HepG2 (cell line): ENCODE results near the gene STK11. TPM values are rescaled to one million over a fixed set of nuclear protein-coding genes. Genes with fewer than 3 reads are reported as not detected.

Experiments
- AKNA ChIP-seq: sonication (generic); formaldehyde crosslinking; IDR thresholded peaks from 2 replicates; pipeline ENCODE4 v1.4.0; 2020; ENCODE audit warnings: missing genetic modification reagents, borderline replicate concordance
- ATAD3A ChIP-seq: sonication (generic); formaldehyde crosslinking; IDR thresholded peaks from 2 replicates; pipeline ENCODE4 v1.4.0; 2020; ENCODE audit warnings: missing genetic modification reagents
- ATF7-NPFF ChIP-seq: sonication (generic); formaldehyde crosslinking; IDR thresholded peaks from 2 replicates; pipeline ENCODE4 v1.8.1; 2023; ENCODE audit warnings: mild to moderate bottlenecking, low read depth, missing genetic modification reagents, moderate library complexity
- ELF3 ChIP-seq: IDR thresholded peaks from 2 replicates; pipeline ENCODE4 v1.6.1; 2016; ENCODE audit warnings: missing genetic modification reagents, missing compliant biosample characterization
- HMGXB3 ChIP-seq: sonication (generic); formaldehyde crosslinking; IDR thresholded peaks from 2 replicates; pipeline ENCODE4 v1.4.0; 2020; ENCODE audit warnings: missing genetic modification reagents, borderline replicate concordance
- IRF2 ChIP-seq: IDR thresholded peaks from 2 replicates; pipeline ENCODE4 v1.6.1; 2018; ENCODE audit warnings: missing genetic modification reagents, missing compliant biosample characterization
- LBX2 ChIP-seq: sonication (generic); formaldehyde crosslinking; IDR thresholded peaks from 2 replicates; pipeline ENCODE4 v1.5.0; 2020; ENCODE audit warnings: missing genetic modification reagents, mild to moderate bottlenecking, borderline replicate concordance
- MYPOP ChIP-seq: sonication (generic); formaldehyde crosslinking; IDR thresholded peaks from 2 replicates; pipeline ENCODE4 v1.8.1; 2023; ENCODE audit warnings: mild to moderate bottlenecking, moderate library complexity, missing genetic modification reagents
- PTBP1 ChIP-seq: fragments of 200-400 bp; formaldehyde crosslinking; IDR thresholded peaks from 2 replicates; pipeline ENCODE4 v1.6.1; 2018; ENCODE audit warnings: low read length, low read depth; ENCODE audit not compliant: poor library complexity, severe bottlenecking
- TBX3 ChIP-seq: fragments of 450-650 bp; IDR thresholded peaks from 2 replicates; pipeline ENCODE4 v1.6.1; 2017; ENCODE audit warnings: antibody characterized with exemption, mild to moderate bottlenecking, inconsistent platforms, borderline replicate concordance
- TEAD3 ChIP-seq: optimal IDR thresholded peaks from 2 replicates; pipeline ENCODE3; 2016; ENCODE audit warnings: borderline replicate concordance
- XRCC5 ChIP-seq: fragments of 200-400 bp; formaldehyde crosslinking; optimal IDR thresholded peaks from 2 replicates; pipeline ENCODE3; 2017; ENCODE audit warnings: mild to moderate bottlenecking, low read length
- ZNF20 ChIP-seq: sonication (generic); formaldehyde crosslinking; IDR thresholded peaks from 2 replicates; pipeline ENCODE4 v1.4.0; 2020; ENCODE audit warnings: mild to moderate bottlenecking, moderate library complexity, missing genetic modification reagents
- ZNF510 ChIP-seq: sonication (generic); formaldehyde crosslinking; IDR thresholded peaks from 2 replicates; pipeline ENCODE4 v1.4.0; 2020; ENCODE audit warnings: low read depth, mild to moderate bottlenecking, missing genetic modification reagents
- ZNF615 ChIP-seq: sonication (generic); formaldehyde crosslinking; IDR thresholded peaks from 2 replicates; pipeline ENCODE4 v1.5.0; 2020; ENCODE audit warnings: mild to moderate bottlenecking, missing genetic modification reagents, borderline replicate concordance
- ZNF616 ChIP-seq: sonication (generic); formaldehyde crosslinking; IDR thresholded peaks from 2 replicates; pipeline ENCODE4 v1.5.0; 2020; ENCODE audit warnings: low read depth, mild to moderate bottlenecking, missing genetic modification reagents
- ZNF839 ChIP-seq: sonication (generic); formaldehyde crosslinking; IDR thresholded peaks from 2 replicates; pipeline ENCODE4 v1.4.0; 2020; ENCODE audit warnings: missing genetic modification reagents, mild to moderate bottlenecking, borderline replicate concordance
- ZSCAN12 ChIP-seq: sonication (generic); formaldehyde crosslinking; IDR thresholded peaks from 2 replicates; pipeline ENCODE4 v1.9.0; 2021; ENCODE audit warnings: mild to moderate bottlenecking, missing genetic modification reagents
- polyA plus RNA-seq, 8 experiments: library from polyadenylated mRNA; depleted of rRNA in 3 of 8; stranded (reverse) in 7 of 8; unstranded in 1 of 8; fragments of >200 nt; fragmentation: Illumina TruSeq in 4 of 8; extraction: Trizol in 4 of 8; gene quantifications; 2 replicates each; pipeline versions ENCODE4 v1.2.1 to v1.2.3, GENCODE V29; 2011 to 2016; ENCODE audit warnings: low read depth in 4 of 8, missing spikeins in 1 of 8, mixed read lengths in 1 of 8; ENCODE audit not compliant: insufficient read depth in 1 of 8
- total RNA-seq, 5 experiments: library from RNA; depleted of rRNA; stranded (reverse); fragments of >200 nt; fragmentation: Illumina TruSeq; extraction: Trizol; gene quantifications; 2 replicates each; pipeline ENCODE4 v1.2.3, GENCODE V29; 2016; ENCODE audit warnings: low read depth in 1 of 5

STK11 gene
- total and polyA plus RNA-seq, 2 of the 13 experiments (the other 11 are each of a cell fraction or from before 2014, with no cell fraction given), result 27.5 to 43.6 TPM

- TF ChIP-seq ZNF510 (CRISPR knock-in tag) (no peak), LBX2 (CRISPR knock-in tag) (no peak), XRCC5 (no peak), IRF2 (CRISPR knock-in tag) (no peak), TBX3 (no peak), AKNA (CRISPR knock-in tag) (no peak), ZNF616 (no peak), HMGXB3 (CRISPR knock-in tag) (no peak), ZNF20 (CRISPR knock-in tag) (no peak), ELF3 (no peak), ZSCAN12 (no peak), TEAD3 (CRISPR knock-in tag) (no peak), ATF7-NPFF (CRISPR knock-in tag) (no peak), ATAD3A (no peak), ZNF615 (CRISPR knock-in tag) (no peak), MYPOP (CRISPR knock-in tag) (no peak), PTBP1 (no peak), ZNF839 (CRISPR knock-in tag) (no peak)
Observed at GRCh38 chr19:1172353-1173158, 33.0 kb upstream of the STK11 start (continued).
